Endothelial cell of umbilical vein (primary cell): Measurements from ENCODE around the gene UBE2K. TPM values are rescaled to one million over a fixed set of nuclear protein-coding genes. Genes with fewer than 3 reads are reported as not detected.

Experiments used
- BruUV-seq: library from RNA; stranded (reverse); fragments of 400-500 nt; replicated peaks from 2 replicates; lab custom pipeline; 2021; lab: Mats Ljungman, UMichigan
- CTCF ChIA-PET: fragments of 300-600, 350-600 bp; sonication (Branson Sonifier 250); formaldehyde crosslinking; loops from one replicate; lab custom pipeline; 2021; ENCODE audit warnings: antibody characterized with exemption, inconsistent platforms; lab: Charles Lee
- POLR2A ChIA-PET: fragments of 300-600, 350-600 bp; sonication (Branson Sonifier 250); formaldehyde crosslinking; loops from one replicate; lab custom pipeline; 2021; ENCODE audit warnings: antibody characterized with exemption, inconsistent platforms; lab: Charles Lee
- DNase-seq: peaks from one replicate; pipeline ENCODE4 v3.0.0-alpha.2; 2011; ENCODE audit warnings: low read depth, low spot score
- FAIRE-seq: peaks from 2 replicates; lab custom pipeline; 2011; peaks lifted over from hg19 to GRCh38; lab: Jason Lieb, UNC
- H2AFZ ChIP-seq: 2 replicates; pipeline ENCODE4 v1.6.0; 2012; ENCODE audit warnings: low read depth, low read length, control low read depth, inconsistent platforms
- H3K27ac ChIP-seq: 2 replicates; pipeline ENCODE4 v1.5.1; 2011; ENCODE audit warnings: low read depth, mild to moderate bottlenecking, control low read depth, low read length, moderate library complexity; ENCODE audit not compliant: insufficient read depth
- H3K27me3 ChIP-seq, 2 experiments: 2 replicates each; pipeline versions ENCODE4 v1.6.0 to v1.6.1; 2011; ENCODE audit warnings: low read length in 2 of 2, mixed read lengths in 1 of 2; ENCODE audit not compliant: control insufficient read depth in 2 of 2, insufficient read depth in 2 of 2
- H3K36me3 ChIP-seq, 2 experiments: 2 replicates in 1 of 2; 3 replicates in 1 of 2; pipeline ENCODE4 v1.5.1; 2011; ENCODE audit warnings: low read length in 2 of 2, mild to moderate bottlenecking in 1 of 2, moderate library complexity in 1 of 2; ENCODE audit not compliant: control insufficient read depth in 2 of 2, insufficient read depth in 2 of 2; ENCODE audit errors: extremely low read depth in 1 of 2
- H3K4me1 ChIP-seq: 3 replicates; pipeline ENCODE4 v1.5.1; 2011; ENCODE audit warnings: mild to moderate bottlenecking, low read length; ENCODE audit not compliant: control insufficient read depth, insufficient read depth; ENCODE audit errors: extremely low read depth
- H3K4me2 ChIP-seq: 2 replicates; pipeline ENCODE4 v1.6.1; 2011; ENCODE audit warnings: low read length, control low read depth, mixed read lengths; ENCODE audit not compliant: insufficient read depth
- H3K4me3 ChIP-seq, 3 experiments: fragments of 200-600 bp in 1 of 3; sonication (generic), shearing (Covaris generic) in 1 of 3; replicated peaks in 1 of 3; 2 replicates each; pipeline ENCODE4 v1.5.1; 2011 to 2016; ENCODE audit warnings: control low read depth in 3 of 3, low read length in 3 of 3, mild to moderate bottlenecking in 2 of 3, inconsistent platforms in 1 of 3, low read depth in 1 of 3, moderate library complexity in 1 of 3; ENCODE audit not compliant: insufficient read depth in 1 of 3
- H3K79me2 ChIP-seq: 2 replicates; pipeline ENCODE4 v1.6.0; 2012; ENCODE audit warnings: low read length, inconsistent platforms; ENCODE audit not compliant: control insufficient read depth, insufficient read depth
- H3K9ac ChIP-seq: replicated peaks from 2 replicates; pipeline ENCODE3; 2011; ENCODE audit warnings: low read length, control low read depth; ENCODE audit not compliant: insufficient read depth; ENCODE audit errors: extremely low read depth
- H3K9me1 ChIP-seq: replicated peaks from 3 replicates; pipeline ENCODE4 v1.6.0; 2011; ENCODE audit warnings: mild to moderate bottlenecking, low read length; ENCODE audit not compliant: control insufficient read depth, insufficient read depth; ENCODE audit errors: extremely low read depth
- H3K9me3 ChIP-seq: replicated peaks from 2 replicates; pipeline ENCODE4 v1.5.1; 2012; ENCODE audit warnings: low read length, inconsistent platforms; ENCODE audit not compliant: control insufficient read depth, insufficient read depth
- H4K20me1 ChIP-seq: replicated peaks from 2 replicates; pipeline ENCODE3; 2011; ENCODE audit warnings: mild to moderate bottlenecking, low read length; ENCODE audit not compliant: control insufficient read depth, insufficient read depth; ENCODE audit errors: extremely low read depth
- CTCF ChIP-seq, 2 donors: IDR thresholded peaks; 1 replicate in 1 of 2; 2 replicates in 1 of 2; pipeline ENCODE4 v1.5.1; 2011; ENCODE audit warnings: low read length in 2 of 2, mild to moderate bottlenecking in 2 of 2, moderate library complexity in 2 of 2, control low read depth in 1 of 2, inconsistent platforms in 1 of 2, low read depth in 1 of 2; ENCODE audit not compliant: insufficient read depth in 1 of 2; ENCODE audit errors: extremely low read depth in 1 of 2
- EZH2 ChIP-seq: IDR thresholded peaks from 2 replicates; pipeline ENCODE4 v1.6.1; 2012; ENCODE audit warnings: borderline replicate concordance, low read depth, mild to moderate bottlenecking, moderate library complexity, low read length, inconsistent platforms; ENCODE audit not compliant: severe bottlenecking
- FOS ChIP-seq: IDR thresholded peaks from 2 replicates; pipeline ENCODE4 v1.6.1; 2011; ENCODE audit warnings: mild to moderate bottlenecking, low read length, moderate library complexity, borderline replicate concordance; ENCODE audit not compliant: insufficient read depth
- GATA2 ChIP-seq: IDR thresholded peaks from 2 replicates; pipeline ENCODE4 v1.7.0; 2011; ENCODE audit warnings: low read depth, mild to moderate bottlenecking, moderate library complexity, mixed read lengths, low read length; ENCODE audit not compliant: insufficient read length, insufficient read depth
- MYC ChIP-seq: IDR thresholded peaks from one replicate; pipeline ENCODE4 v1.6.1; 2011; ENCODE audit warnings: mild to moderate bottlenecking, low read depth, low read length
- POLR2A ChIP-seq: IDR thresholded peaks from 2 replicates; pipeline ENCODE4 v1.6.1; 2012; ENCODE audit warnings: low read depth, mild to moderate bottlenecking, control low read depth, low read length
- dilution Hi-C: fragments of 300-500 bp; cut with MboI; formaldehyde crosslinking; loops from one replicate; pipeline ENCODE4 v1.15.0; 2019; ENCODE audit warnings: low sequenced_read_pairs; ENCODE audit not compliant: extremely low pct_ligation_motif_present
- intact Hi-C: fragments of 100-400 bp; cut with micrococcal nuclease; formaldehyde crosslinking; loops from one replicate; pipeline ENCODE4 v1.10.0; 2022
- polyA plus RNA-seq, 4 experiments: library from polyadenylated mRNA; depleted of rRNA in 3 of 4; stranded (reverse) in 3 of 4; unstranded in 1 of 4; fragments of >200 nt; gene quantifications; 2 replicates each; pipeline versions ENCODE4 v1.2.1 to v1.2.3, GENCODE V29; 2011 to 2012; ENCODE audit warnings: missing spikeins in 1 of 4
- total RNA-seq: library from RNA; stranded (reverse); gene quantifications from 2 replicates; pipeline ENCODE4 v1.2.3, GENCODE V29; 2021

UBE2K gene
- total and polyA plus RNA-seq, 2 donors (not counting 3 experiments of a cell fraction or from before 2014, with no cell fraction given) = 32.5 to 97.8 TPM

- intact Hi-C loops (no loop called here), dilution Hi-C loops (no loop called here)
- CTCF ChIA-PET = interaction anchor here (1.1 kb wide), 1 partner anchor 21 kb away, joined by 3 read pairs; no protein-coding TSS in a partner anchor
- Histone ChIP-seq H4K20me1 (peaks cover 13% of the 10 kb centered on the region), H3K27me3 (no peaks in the 10 kb centered on the region), H3K36me3 (no peaks in the 10 kb centered on the region), H3K4me3 (no peak overlapping the region), H3K9me3 (no peaks in the 10 kb centered on the region), H3K9me1 (no peaks in the 10 kb centered on the region), H3K9ac (no peak overlapping the region), H2AFZ (no peak overlapping the region), H3K79me2 (peaks cover 98% of the 10 kb centered on the region), H3K4me1 (peaks cover 5% of the 10 kb centered on the region), H3K27ac (no peak overlapping the region), H3K4me2 (no peak overlapping the region)
- TF ChIP-seq MYC = no peak
- BruUV-seq = no TSS peak
- no peak for DNase-seq
- POLR2A ChIA-PET = no interaction called here
- no peak for FAIRE-seq
Measured at GRCh38 chr4:39729557-39729956, 31.6 kb downstream of the UBE2K start.

- BruUV-seq = no TSS peak
- no peak overlapping the region for H3K9ac ChIP-seq
- no peaks in the 10 kb centered on the region for H3K9me1 ChIP-seq
- ChIA-PET POLR2A (no interaction called here), CTCF (interaction anchor here (1.1 kb wide), 1 partner anchor 20 kb away, joined by 3 read pairs; no protein-coding TSS in a partner anchor)
- H3K27me3 ChIP-seq = no peaks in the 10 kb centered on the region
- H3K79me2 ChIP-seq = peaks cover 98% of the 10 kb centered on the region
- H4K20me1 ChIP-seq = peaks cover 15% of the 10 kb centered on the region
- dilution Hi-C loops = no loop called here
- TF ChIP-seq EZH2 (no peak), CTCF (IDR thresholded peaks at IDR 0.05; ENCODE audit: extremely low read depth in 1 of 2, insufficient read depth in 1 of 2, low read depth in 1 of 2, low read length in 2 of 2) (no peak), GATA2 (no peak), MYC (no peak), POLR2A (no peak), FOS (no peak)
- intact Hi-C loops = no loop called here
- H2AFZ ChIP-seq = no peak overlapping the region
- H3K36me3 ChIP-seq = no peaks in the 10 kb centered on the region
- FAIRE-seq = no peak
- peaks cover 5% of the 10 kb centered on the region for H3K4me1 ChIP-seq
- H3K4me2 ChIP-seq = no peak overlapping the region
- H3K27ac ChIP-seq = no peak overlapping the region
- no peak for DNase-seq
- no peaks in the 10 kb centered on the region for H3K9me3 ChIP-seq
- no peak overlapping the region for H3K4me3 ChIP-seq
Measured at GRCh38 chr4:39730072-39730471, 32.1 kb downstream of the UBE2K start.
